ENCODE data around the gene KCTD14.
"Not testable (repeated sequence)": the region's sequence is repeated elsewhere in the genome, so short reads cannot be mapped to it uniquely, and the experiment has no call there.

The KCTD14 gene

GRCh38 chr11:78022397-78023396, at the start of gene KCTD14:
Gene KCTD14, minus strand, starts transcription at chr11:78023276. Its CDS starts 27 bp downstream, at chr11:78023249.
- peak; percentile 68 to 84 for DNase-seq

GRCh38 chr11:78072455-78072854, 49.4 kb upstream of the KCTD14 start:
- DNase-seq: no peak

- no peak for DNase-seq
Measured at GRCh38 chr11:78071717-78072116, 48.6 kb upstream of the KCTD14 start.

GRCh38 chr11:78070621-78071020, 47.5 kb upstream of the KCTD14 start:
- no peak for DNase-seq

GRCh38 chr11:78069465-78069864, 46.4 kb upstream of the KCTD14 start:
- no peak for DNase-seq

- DNase-seq: no peak
Measured at GRCh38 chr11:78067704-78068103, 44.6 kb upstream of the KCTD14 start.

GRCh38 chr11:78066471-78066870, 43.4 kb upstream of the KCTD14 start:
- no peak for DNase-seq

- DNase-seq: no peak
Measured at GRCh38 chr11:78065203-78065602, 42.1 kb upstream of the KCTD14 start.

GRCh38 chr11:78063440-78064181, 40.5 kb upstream of the KCTD14 start, which contains the start of gene THRSP:
Gene THRSP, plus strand, starts transcription at chr11:78063861. Its CDS starts 21 bp downstream, at chr11:78063882.
- DNase-seq: no peak

- no peak for DNase-seq
Measured at GRCh38 chr11:78062671-78063070, 39.6 kb upstream of the KCTD14 start.

GRCh38 chr11:78061921-78062311, 38.8 kb upstream of the KCTD14 start:
- no peak for DNase-seq

GRCh38 chr11:78061088-78061920, 38.2 kb upstream of the KCTD14 start:
- peak; percentile 18 to 62 for DNase-seq

- DNase-seq: no peak
Measured at GRCh38 chr11:78060533-78060932, 37.5 kb upstream of the KCTD14 start.

GRCh38 chr11:78059749-78060328, 36.8 kb upstream of the KCTD14 start:
- DNase-seq: not testable (repeated sequence)

- DNase-seq: no peak
Measured at GRCh38 chr11:78057462-78058055, 34.5 kb upstream of the KCTD14 start.

- DNase-seq: no peak
Measured at GRCh38 chr11:78056093-78056492, 33.0 kb upstream of the KCTD14 start.

- no peak for DNase-seq
Measured at GRCh38 chr11:78054971-78055370, 31.9 kb upstream of the KCTD14 start.

GRCh38 chr11:78050964-78051831, 28.1 kb upstream of the KCTD14 start:
- no peak for DNase-seq

GRCh38 chr11:78049348-78049747, 26.3 kb upstream of the KCTD14 start:
- no peak for DNase-seq

- no peak for DNase-seq
Measured at GRCh38 chr11:78048561-78048960, 25.5 kb upstream of the KCTD14 start.

GRCh38 chr11:78046486-78046854, 23.4 kb upstream of the KCTD14 start:
- DNase-seq: no peak
